Endodermal cell (in vitro differentiated cells): ENCODE results near the gene MCTP1. TPM values are rescaled to one million over a fixed set of nuclear protein-coding genes. Genes with fewer than 3 reads are reported as not detected.

Source experiments
- DNase-seq: peaks from one replicate; pipeline ENCODE4 v3.0.0-alpha.2; 2017
- H3K27ac ChIP-seq: 2 replicates; pipeline ENCODE4 v1.5.1; 2013; ENCODE audit warnings: mild to moderate bottlenecking, low read depth, low read length, moderate library complexity
- H3K27me3 ChIP-seq: 2 replicates; pipeline ENCODE4 v1.6.1; 2013; ENCODE audit warnings: mild to moderate bottlenecking, low read length, moderate library complexity; ENCODE audit not compliant: insufficient read depth, control insufficient read depth, poor library complexity, severe bottlenecking
- H3K36me3 ChIP-seq: 2 replicates; pipeline ENCODE4 v1.7.0; 2013; ENCODE audit warnings: mild to moderate bottlenecking, low read length, moderate library complexity; ENCODE audit not compliant: control insufficient read depth, insufficient read depth
- H3K4me1 ChIP-seq: one replicate; pipeline ENCODE4 v1.7.0; 2013; ENCODE audit warnings: low read length; ENCODE audit not compliant: control insufficient read depth, insufficient read depth
- H3K4me3 ChIP-seq: 2 replicates; pipeline ENCODE4 v1.5.1; 2013; ENCODE audit warnings: mild to moderate bottlenecking, low read length, moderate library complexity
- H3K9ac ChIP-seq: 2 replicates; pipeline ENCODE4 v1.6.1; 2013; ENCODE audit warnings: mild to moderate bottlenecking, low read length, moderate library complexity; ENCODE audit not compliant: poor library complexity, severe bottlenecking; ENCODE audit errors: extremely low read depth
- H3K9me3 ChIP-seq: 2 replicates; pipeline ENCODE4 v1.6.1; 2013; ENCODE audit warnings: mild to moderate bottlenecking, low read length, moderate library complexity; ENCODE audit not compliant: control insufficient read depth
- H3K27ac Mint-ChIP-seq: 2 replicates; pipeline ENCODE4 v1.8.0; 2020; ENCODE audit warnings: mixed read lengths
- H3K27me3 Mint-ChIP-seq: 2 replicates; pipeline ENCODE4 v1.8.0; 2021; ENCODE audit warnings: mild to moderate bottlenecking, mixed read lengths; ENCODE audit not compliant: insufficient read depth
- H3K36me3 Mint-ChIP-seq: 2 replicates; pipeline ENCODE4 v1.8.0; 2020; ENCODE audit warnings: low read depth, mixed read lengths
- H3K4me1 Mint-ChIP-seq: 2 replicates; pipeline ENCODE4 v1.8.0; 2020; ENCODE audit warnings: mixed read lengths
- H3K4me3 Mint-ChIP-seq: 2 replicates; pipeline ENCODE4 v1.8.0; 2020; ENCODE audit warnings: mild to moderate bottlenecking, moderate library complexity, mixed read lengths
- H3K9me3 Mint-ChIP-seq: 2 replicates; pipeline ENCODE4 v1.8.0; 2020; ENCODE audit warnings: mild to moderate bottlenecking, mixed read lengths
- CTCF ChIP-seq: fragments of 200-600 bp; sonication (generic); conservative IDR thresholded peaks from 2 replicates; pipeline ENCODE4 v1.5.0; 2021; ENCODE audit warnings: antibody characterized with exemption, mild to moderate bottlenecking
- WGBS, 2 experiments: methylation state at CpG; one replicate each; pipeline versions ENCODE4 v1.1.5 to v1.1.7; 2013; ENCODE audit warnings: missing lambda C conversion rate in 2 of 2, mixed read lengths in 1 of 2; ENCODE audit not compliant: insufficient coverage in 1 of 2, insufficient read length in 1 of 2; 5-methylcytosine and 5-hydroxymethylcytosine counted together
- total RNA-seq, 2 donors: library from RNA; stranded (reverse); fragmentation: NEBNext Ultra II Directional in 1 of 2; extraction: Animal tissue kit (Norgen Biotek cat#: 25700) in 1 of 2; gene quantifications; 2 replicates in 1 of 2; 3 replicates in 1 of 2; pipeline ENCODE4 v1.2.1, GENCODE V29; 2021

The MCTP1 gene
- total RNA-seq, 2 donors from 2014 or later: 0.71 to 3.7 TPM

- Histone ChIP-seq H3K27ac (no peak overlapping the region), H3K9ac (no peak overlapping the region), H3K36me3 (no peaks in the 10 kb centered on the region), H3K9me3 (no peaks in the 10 kb centered on the region), H3K4me1 (no peaks in the 10 kb centered on the region), H3K4me3 (no peak overlapping the region), H3K27me3 (no peaks in the 10 kb centered on the region)
- H3K27ac Mint-ChIP-seq: no peak overlapping the region
- TF ChIP-seq CTCF: no peak
- no peaks in the 10 kb centered on the region for H3K9me3 Mint-ChIP-seq
- H3K4me3 Mint-ChIP-seq: no peak overlapping the region
- WGBS, 2 experiments: 80 to 86% methylated on average over 1 to 2 of the region's 2 CpGs
- DNase-seq: no peak
- no peaks in the 10 kb centered on the region for H3K36me3 Mint-ChIP-seq
- H3K27me3 Mint-ChIP-seq: no peaks in the 10 kb centered on the region
- H3K4me1 Mint-ChIP-seq: no peaks in the 10 kb centered on the region
Observed at GRCh38 chr5:94857111-94857510, 427.8 kb downstream of the MCTP1 start.

- no peak for DNase-seq
- WGBS, 2 experiments: 95% methylated on average over 3 of the region's 3 CpGs; no CpG with 5 or more reads in 1 of the 2 experiments
- Histone ChIP-seq H3K9me3 (no peaks in the 10 kb centered on the region), H3K27ac (no peak overlapping the region), H3K9ac (no peak overlapping the region), H3K36me3 (no peaks in the 10 kb centered on the region), H3K4me3 (no peak overlapping the region), H3K4me1 (no peaks in the 10 kb centered on the region), H3K27me3 (no peaks in the 10 kb centered on the region)
- no peaks in the 10 kb centered on the region for H3K27me3 Mint-ChIP-seq
- no peak overlapping the region for H3K27ac Mint-ChIP-seq
- no peaks in the 10 kb centered on the region for H3K4me1 Mint-ChIP-seq
- H3K36me3 Mint-ChIP-seq: no peaks in the 10 kb centered on the region
- TF ChIP-seq CTCF: no peak
- no peaks in the 10 kb centered on the region for H3K9me3 Mint-ChIP-seq
- H3K4me3 Mint-ChIP-seq: no peak overlapping the region
Observed at GRCh38 chr5:94856257-94856800, 428.6 kb downstream of the MCTP1 start.

GRCh38 chr5:94855543-94855942 lies 429.4 kb downstream of the MCTP1 start:
- WGBS, 2 experiments: 65 to 100% methylated on average over 1 to 3 of the region's 6 CpGs
- no peak for DNase-seq
- Mint-ChIP-seq H3K36me3 (no peaks in the 10 kb centered on the region), H3K4me1 (no peaks in the 10 kb centered on the region), H3K27me3 (no peaks in the 10 kb centered on the region), H3K27ac (no peak overlapping the region), H3K4me3 (no peak overlapping the region), H3K9me3 (no peaks in the 10 kb centered on the region)
- H3K4me1 ChIP-seq: no peaks in the 10 kb centered on the region
- H3K9ac ChIP-seq: no peak overlapping the region
- no peak overlapping the region for H3K27ac ChIP-seq
- H3K9me3 ChIP-seq: no peaks in the 10 kb centered on the region
- H3K27me3 ChIP-seq: no peaks in the 10 kb centered on the region
- no peak overlapping the region for H3K4me3 ChIP-seq
- no peak for TF ChIP-seq CTCF
- H3K36me3 ChIP-seq: no peaks in the 10 kb centered on the region
